Liver (tissue), 9 donors: ENCODE measurements around the gene TMEM200A. TPM values are rescaled to one million over a fixed set of nuclear protein-coding genes. Genes with fewer than 3 reads are reported as not detected.

Experiments used
- DNase-seq: peaks from one replicate; pipeline ENCODE4 v3.0.0-alpha.2; 2017; ENCODE audit warnings: low spot score
- H3K27ac ChIP-seq, 2 donors: one replicate each; pipeline ENCODE4 v1.7.0; 2013; ENCODE audit warnings: inconsistent platforms in 2 of 2, low read length in 2 of 2, control low read depth in 1 of 2, low read depth in 1 of 2, mild to moderate bottlenecking in 1 of 2
- H3K27me3 ChIP-seq, 4 donors: one replicate each; pipeline versions ENCODE4 v1.6.1 to v1.7.0; 2013; ENCODE audit warnings: low read length in 3 of 4, inconsistent platforms in 1 of 4, mild to moderate bottlenecking in 1 of 4, moderate library complexity in 1 of 4; ENCODE audit not compliant: control insufficient read depth in 4 of 4, insufficient read depth in 4 of 4
- H3K36me3 ChIP-seq, 4 donors: one replicate each; pipeline versions ENCODE4 v1.6.1 to v1.7.0; 2013; ENCODE audit warnings: low read length in 3 of 4, mild to moderate bottlenecking in 3 of 4, low read depth in 1 of 4, moderate library complexity in 1 of 4; ENCODE audit not compliant: control insufficient read depth in 4 of 4, insufficient read depth in 3 of 4
- H3K4me1 ChIP-seq, 4 donors: one replicate each; pipeline versions ENCODE4 v1.6.1 to v1.7.0; 2013; ENCODE audit warnings: low read length in 3 of 4, mild to moderate bottlenecking in 3 of 4, moderate library complexity in 1 of 4; ENCODE audit not compliant: control insufficient read depth in 4 of 4, insufficient read depth in 4 of 4
- H3K4me3 ChIP-seq, 3 donors: one replicate each; pipeline versions ENCODE4 v1.6.1 to v1.7.0; 2013; ENCODE audit warnings: low read length in 3 of 3, control low read depth in 1 of 3, low read depth in 1 of 3, mild to moderate bottlenecking in 1 of 3
- H3K9ac ChIP-seq, 2 donors: one replicate each; pipeline ENCODE4 v1.7.0; 2013; ENCODE audit warnings: low read length in 2 of 2, mild to moderate bottlenecking in 2 of 2, moderate library complexity in 2 of 2, control low read depth in 1 of 2, low read depth in 1 of 2
- H3K9me3 ChIP-seq, 4 donors: one replicate each; pipeline versions ENCODE4 v1.6.1 to v1.7.0; 2013; ENCODE audit warnings: low read length in 3 of 4; ENCODE audit not compliant: control insufficient read depth in 4 of 4
- ATF3 ChIP-seq: IDR thresholded peaks from 2 replicates; pipeline ENCODE4 v1.6.1; 2016; ENCODE audit warnings: antibody characterized with exemption
- CTCF ChIP-seq: fragments of 150-350 bp; IDR thresholded peaks from 2 replicates; pipeline ENCODE4 v1.5.1; 2017; ENCODE audit warnings: improper control_type of control experiment, low read depth, low read length; ENCODE audit not compliant: missing input control
- EGR1 ChIP-seq, 2 donors: IDR thresholded peaks; 2 replicates each; pipeline ENCODE4 v1.6.1; 2016 to 2018; ENCODE audit warnings: antibody characterized with exemption in 2 of 2, low read depth in 2 of 2
- FOXA1 ChIP-seq: IDR thresholded peaks from 2 replicates; pipeline ENCODE4 v1.6.1; 2016; ENCODE audit warnings: antibody characterized with exemption
- FOXA2 ChIP-seq: IDR thresholded peaks from 2 replicates; pipeline ENCODE4 v1.6.1; 2016; ENCODE audit warnings: antibody characterized with exemption
- GABPA ChIP-seq, 2 donors: IDR thresholded peaks in 1 of 2; conservative IDR thresholded peaks in 1 of 2; 2 replicates each; pipeline ENCODE4 v1.6.1; 2016; ENCODE audit warnings: antibody characterized with exemption in 2 of 2, mild to moderate bottlenecking in 1 of 2, moderate library complexity in 1 of 2
- HNF4A ChIP-seq, 2 donors: conservative IDR thresholded peaks; 2 replicates each; pipeline ENCODE4 v1.6.1; 2016; ENCODE audit warnings: antibody characterized with exemption in 2 of 2, mild to moderate bottlenecking in 2 of 2
- HNF4G ChIP-seq: IDR thresholded peaks from 2 replicates; pipeline ENCODE4 v1.6.1; 2016; ENCODE audit warnings: antibody characterized with exemption
- JUND ChIP-seq, 2 donors: IDR thresholded peaks; 2 replicates each; pipeline ENCODE4 v1.6.1; 2016; ENCODE audit warnings: antibody characterized with exemption in 2 of 2
- MAX ChIP-seq: IDR thresholded peaks from 2 replicates; pipeline ENCODE4 v1.6.1; 2016; ENCODE audit warnings: antibody characterized with exemption
- NR2F2 ChIP-seq: IDR thresholded peaks from 2 replicates; pipeline ENCODE4 v1.6.1; 2016; ENCODE audit warnings: antibody characterized with exemption
- RAD21 ChIP-seq, 2 donors: IDR thresholded peaks; 2 replicates each; pipeline ENCODE4 v1.6.1; 2016; ENCODE audit warnings: antibody characterized with exemption in 2 of 2, mild to moderate bottlenecking in 2 of 2
- REST ChIP-seq: IDR thresholded peaks from 2 replicates; pipeline ENCODE4 v1.6.1; 2016; ENCODE audit warnings: antibody characterized with exemption, mild to moderate bottlenecking
- RXRA ChIP-seq, 2 donors: IDR thresholded peaks; 2 replicates each; pipeline ENCODE4 v1.6.1; 2017 to 2018; ENCODE audit warnings: antibody characterized with exemption in 2 of 2, mild to moderate bottlenecking in 1 of 2
- SP1 ChIP-seq: IDR thresholded peaks from 2 replicates; pipeline ENCODE4 v1.6.1; 2018; ENCODE audit warnings: antibody characterized with exemption, mild to moderate bottlenecking
- TAF1 ChIP-seq: conservative IDR thresholded peaks from 2 replicates; pipeline ENCODE4 v1.6.1; 2016; ENCODE audit warnings: antibody characterized with exemption, mild to moderate bottlenecking
- YY1 ChIP-seq: IDR thresholded peaks from 2 replicates; pipeline ENCODE4 v1.6.1; 2016; ENCODE audit warnings: antibody characterized with exemption, mild to moderate bottlenecking
- ZBTB33 ChIP-seq: IDR thresholded peaks from 2 replicates; pipeline ENCODE4 v1.6.1; 2016; ENCODE audit warnings: antibody characterized with exemption
- WGBS: extraction: QIAGEN DNeasy Blood & Tissue Kit; methylation state at CpG from one replicate; pipeline ENCODE4 v1.1.7; 2013; 5-methylcytosine and 5-hydroxymethylcytosine counted together
- polyA plus RNA-seq, 2 donors: library from polyadenylated mRNA; stranded (reverse) in 1 of 2; unstranded in 1 of 2; fragments of 200-250 nt in 1 of 2; fragments of >200 nt in 1 of 2; fragmentation: Nextera tagmentation in 1 of 2; extraction: Ambion mirVana in 1 of 2; gene quantifications; one replicate each; pipeline versions ENCODE4 v1.2.1 to v1.2.3, GENCODE V29; 2013 to 2015
- total RNA-seq, 2 donors: library from RNA; depleted of rRNA; stranded (reverse); fragments of >200 nt; gene quantifications; one replicate each; pipeline ENCODE4 v1.2.3, GENCODE V29; 2014
- donor health status: healthy.
- donor health status: healthy.
- donor health status: healthy.
- donor health status: healthy.
- donor health status: healthy.

The TMEM200A gene
- total and polyA plus RNA-seq, 4 donors, result 0.08 to 0.33 (median 0.09) TPM

- Histone ChIP-seq H3K4me3 (no peak overlapping the region), H3K27ac (no peak overlapping the region), H3K4me1 (no peaks in the 10 kb centered on the region), H3K27me3 (no peaks in the 10 kb centered on the region), H3K9ac (no peak overlapping the region), H3K9me3 (peaks cover 0 to 3% (median 0%) of the 10 kb centered on the region in 4 donors), H3K36me3 (no peaks in the 10 kb centered on the region)
- no peak for TF ChIP-seq RXRA (IDR thresholded peaks at IDR 0.05)
- no peak for TF ChIP-seq ZBTB33
- TF ChIP-seq SP1, result no peak
- TF ChIP-seq REST, result no peak
- no peak for TF ChIP-seq FOXA2
- no peak for TF ChIP-seq EGR1 (IDR thresholded peaks at IDR 0.05; ENCODE audit: low read depth in 2 of 2)
- TF ChIP-seq HNF4A (conservative IDR thresholded peaks at IDR 0.05), result no peak
- no peak for TF ChIP-seq GABPA (IDR thresholded peaks at IDR 0.05 in 1 of 2, conservative IDR thresholded peaks at IDR 0.05 in 1 of 2)
- no peak for TF ChIP-seq MAX
- TF ChIP-seq RAD21 (IDR thresholded peaks at IDR 0.05), result no peak
- no peak for TF ChIP-seq CTCF
- TF ChIP-seq FOXA1, result no peak
- no peak for TF ChIP-seq JUND (IDR thresholded peaks at IDR 0.05)
- TF ChIP-seq HNF4G, result no peak
- TF ChIP-seq YY1, result no peak
- no peak for TF ChIP-seq ATF3
- WGBS, result 94% methylated on average over 1 of the region's 1 CpG
- no peak for DNase-seq
Measured at GRCh38 chr6:130355572-130355971, 10.2 kb upstream of the TMEM200A start.

- WGBS, result 71% methylated on average over 2 of the region's 2 CpGs
- H3K27me3 ChIP-seq, result no peaks in the 10 kb centered on the region
- H3K27ac ChIP-seq, result no peak overlapping the region
- DNase-seq, result no peak
- no peak for TF ChIP-seq NR2F2
- no peak for TF ChIP-seq HNF4G
- no peak for TF ChIP-seq MAX
- no peak for TF ChIP-seq FOXA2
- TF ChIP-seq TAF1, result no peak
- TF ChIP-seq YY1, result no peak
- TF ChIP-seq FOXA1, result no peak
- no peak for TF ChIP-seq HNF4A (conservative IDR thresholded peaks at IDR 0.05)
- TF ChIP-seq ZBTB33, result no peak
- TF ChIP-seq GABPA (IDR thresholded peaks at IDR 0.05 in 1 of 2, conservative IDR thresholded peaks at IDR 0.05 in 1 of 2), result no peak
- no peak for TF ChIP-seq ATF3
- TF ChIP-seq RAD21 (IDR thresholded peaks at IDR 0.05), result no peak
- TF ChIP-seq CTCF, result no peak
- TF ChIP-seq RXRA (IDR thresholded peaks at IDR 0.05), result no peak
- no peak for TF ChIP-seq JUND (IDR thresholded peaks at IDR 0.05)
- no peak for TF ChIP-seq SP1
- no peaks in the 10 kb centered on the region for H3K9me3 ChIP-seq
- H3K4me1 ChIP-seq, result no peaks in the 10 kb centered on the region
- H3K36me3 ChIP-seq, result no peaks in the 10 kb centered on the region
- no peak overlapping the region for H3K4me3 ChIP-seq
- no peak overlapping the region for H3K9ac ChIP-seq
Measured at GRCh38 chr6:130357436-130357835, 8.4 kb upstream of the TMEM200A start.
